GM10266 (cell line): Measurements from ENCODE around the gene IRF2.

Experiments
- DNase-seq: peaks from one replicate; pipeline ENCODE4 v3.0.0; 2012; ENCODE audit errors: extremely low spot score
- TF ChIP-seq, protein P1 (sequence below): IDR thresholded peaks from 2 replicates; pipeline ENCODE4 v1.5.1; 2012; ENCODE audit warnings: mild to moderate bottlenecking, low read depth; ENCODE audit not compliant: control insufficient read depth, insufficient read depth; ENCODE audit errors: missing control alignments

IRF2 gene

DNA sequence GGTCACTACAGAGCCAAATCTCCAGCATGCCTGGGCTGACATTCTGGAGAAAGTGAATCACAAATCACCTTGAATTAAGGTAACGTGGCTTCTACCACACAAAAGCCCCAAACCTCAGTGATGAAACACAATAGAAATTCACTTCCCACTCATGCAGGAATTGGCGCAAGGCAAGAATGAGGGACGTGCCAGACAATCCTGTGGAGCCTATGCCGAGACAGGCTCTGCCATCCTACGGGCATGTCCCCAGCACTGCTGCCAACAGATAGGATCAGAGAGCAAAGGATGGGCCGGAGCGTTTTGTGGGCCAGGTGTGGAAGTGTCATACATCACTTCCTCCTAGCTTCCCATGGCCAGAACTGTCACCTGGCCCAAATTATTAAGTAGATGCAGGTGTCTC is 118.0 kb downstream of the IRF2 start:
- DNase-seq = no peak
- TF ChIP-seq, protein P1, sequence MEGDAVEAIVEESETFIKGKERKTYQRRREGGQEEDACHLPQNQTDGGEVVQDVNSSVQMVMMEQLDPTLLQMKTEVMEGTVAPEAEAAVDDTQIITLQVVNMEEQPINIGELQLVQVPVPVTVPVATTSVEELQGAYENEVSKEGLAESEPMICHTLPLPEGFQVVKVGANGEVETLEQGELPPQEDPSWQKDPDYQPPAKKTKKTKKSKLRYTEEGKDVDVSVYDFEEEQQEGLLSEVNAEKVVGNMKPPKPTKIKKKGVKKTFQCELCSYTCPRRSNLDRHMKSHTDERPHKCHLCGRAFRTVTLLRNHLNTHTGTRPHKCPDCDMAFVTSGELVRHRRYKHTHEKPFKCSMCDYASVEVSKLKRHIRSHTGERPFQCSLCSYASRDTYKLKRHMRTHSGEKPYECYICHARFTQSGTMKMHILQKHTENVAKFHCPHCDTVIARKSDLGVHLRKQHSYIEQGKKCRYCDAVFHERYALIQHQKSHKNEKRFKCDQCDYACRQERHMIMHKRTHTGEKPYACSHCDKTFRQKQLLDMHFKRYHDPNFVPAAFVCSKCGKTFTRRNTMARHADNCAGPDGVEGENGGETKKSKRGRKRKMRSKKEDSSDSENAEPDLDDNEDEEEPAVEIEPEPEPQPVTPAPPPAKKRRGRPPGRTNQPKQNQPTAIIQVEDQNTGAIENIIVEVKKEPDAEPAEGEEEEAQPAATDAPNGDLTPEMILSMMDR = no peak

DNA sequence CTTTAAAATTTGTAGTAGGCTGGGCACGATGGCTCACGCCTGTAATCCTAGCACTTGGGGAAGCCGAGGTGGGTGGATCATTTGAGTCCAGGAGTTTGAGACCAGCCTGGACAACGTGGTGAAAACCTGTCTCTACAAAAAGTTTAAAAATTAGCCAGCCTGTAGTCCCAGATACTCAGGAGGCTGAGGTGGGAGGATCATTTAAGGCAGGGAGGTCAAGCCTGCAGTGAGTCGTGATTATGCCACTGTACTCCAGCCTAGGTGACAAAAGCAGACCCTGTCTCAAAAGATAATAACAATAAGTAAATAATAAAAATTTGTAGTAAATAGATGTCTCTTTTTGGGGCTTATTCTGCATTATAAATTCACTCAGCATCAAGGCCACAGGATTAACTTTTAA is 118.5 kb downstream of the IRF2 start:
- TF ChIP-seq, protein P1 = no peak
- no peak for DNase-seq

DNA sequence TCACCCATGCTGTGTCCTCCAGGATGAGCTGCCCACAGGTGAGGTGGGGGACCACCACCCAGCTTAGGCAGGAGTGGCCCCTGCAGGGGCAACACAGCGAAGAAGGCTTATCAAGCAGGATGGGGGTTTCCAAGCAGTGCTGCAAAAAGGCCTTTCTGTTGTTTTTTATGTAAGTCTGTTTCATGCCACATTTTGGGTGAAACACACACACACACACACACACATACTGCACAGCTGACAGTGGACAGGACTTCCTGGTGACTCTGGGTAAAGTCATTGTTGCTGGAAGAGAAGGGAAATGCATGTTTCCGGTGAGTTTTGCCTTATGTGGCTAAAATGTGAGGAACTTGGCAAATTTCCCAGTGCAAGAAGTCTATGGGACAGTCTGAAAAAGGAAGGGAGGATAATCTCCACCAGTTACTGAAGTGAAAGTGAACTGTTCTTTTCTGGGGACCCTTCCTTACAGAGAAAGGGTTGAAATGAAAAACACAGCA is 119.2 kb downstream of the IRF2 start:
- DNase-seq = peak; percentile 38
- TF ChIP-seq, protein P1 = no peak

DNA sequence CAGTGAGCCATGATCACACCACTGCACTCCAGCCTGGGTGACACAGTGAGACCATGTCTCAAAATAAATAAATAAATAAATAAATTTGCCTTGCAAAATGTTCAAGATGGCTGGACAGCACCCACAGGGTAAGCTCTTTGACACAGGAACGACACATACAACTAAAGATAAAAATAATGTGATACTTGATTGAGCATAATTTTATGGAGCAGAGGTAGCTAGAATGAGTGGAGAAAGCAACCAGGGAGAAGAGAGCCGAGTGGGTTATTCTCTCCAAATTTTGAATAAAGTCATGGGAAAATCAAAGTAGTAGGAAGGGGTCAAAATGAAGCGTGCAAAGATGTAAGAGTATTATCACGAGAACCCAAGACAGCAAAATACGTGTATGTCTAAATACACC is 121.5 kb downstream of the IRF2 start:
- no peak for DNase-seq
- TF ChIP-seq, protein P1 = no peak

DNA sequence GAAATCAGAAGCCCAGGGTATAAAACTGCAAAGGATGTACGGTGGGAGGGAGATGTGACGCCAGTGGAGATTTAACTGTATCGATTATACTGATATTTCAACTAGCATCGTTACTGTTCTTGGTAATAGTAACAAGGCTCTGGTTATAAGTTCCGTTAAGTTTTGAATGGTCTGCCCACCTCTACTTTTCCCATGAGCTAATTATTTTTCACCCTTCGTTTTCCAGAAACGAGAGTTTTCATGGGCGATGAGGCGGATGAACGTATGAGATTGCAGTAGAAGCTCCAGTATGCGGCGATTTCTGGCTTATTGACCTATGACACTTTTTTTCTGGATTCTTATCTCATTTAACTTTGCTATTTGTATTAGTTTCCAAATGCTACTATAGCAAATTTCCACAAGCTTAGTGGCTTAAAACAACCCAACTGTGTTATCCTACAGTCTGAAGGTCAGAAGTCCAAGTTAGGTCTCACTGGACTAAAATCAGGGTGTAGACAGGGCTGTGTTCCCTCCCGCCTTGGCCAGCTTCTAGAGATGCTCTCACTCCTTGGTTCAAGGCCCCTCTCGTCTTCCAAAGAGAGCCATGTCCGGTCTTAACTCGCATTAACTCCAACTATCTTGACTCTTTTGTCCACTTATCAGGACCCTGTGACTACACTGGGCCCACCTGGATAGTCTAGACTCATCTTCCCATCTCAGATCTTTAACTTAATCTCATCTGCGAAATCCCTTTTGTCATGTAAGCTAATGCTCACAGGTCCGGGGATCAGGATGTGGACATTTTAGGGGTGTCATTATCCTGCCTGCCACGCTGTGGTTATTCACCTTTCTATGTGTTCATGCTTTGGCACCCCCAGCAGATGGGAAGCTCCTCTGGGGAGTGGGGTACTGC is 122.5 kb downstream of the IRF2 start:
- no peak for DNase-seq
- TF ChIP-seq, protein P1 = no peak

DNA sequence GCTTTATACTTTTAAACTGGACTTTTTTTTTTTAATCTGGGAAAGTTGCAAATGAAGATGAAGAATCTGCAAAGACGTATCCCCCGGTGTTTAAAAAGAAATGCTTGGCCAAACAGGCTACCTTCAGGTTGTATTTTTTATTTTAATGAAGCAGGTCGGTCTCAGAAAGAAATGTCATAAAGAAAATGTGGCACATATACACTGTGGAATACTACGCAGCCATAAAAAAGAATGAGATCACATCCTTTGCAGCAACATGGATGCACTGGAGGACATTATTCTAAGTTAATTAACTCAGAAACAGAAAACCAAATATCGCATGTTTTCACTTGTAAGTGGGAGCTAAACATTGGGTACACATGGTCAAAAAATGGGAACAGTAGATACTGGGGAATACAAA is 123.4 kb downstream of the IRF2 start:
- no peak for DNase-seq
- TF ChIP-seq, protein P1 = no peak

DNA sequence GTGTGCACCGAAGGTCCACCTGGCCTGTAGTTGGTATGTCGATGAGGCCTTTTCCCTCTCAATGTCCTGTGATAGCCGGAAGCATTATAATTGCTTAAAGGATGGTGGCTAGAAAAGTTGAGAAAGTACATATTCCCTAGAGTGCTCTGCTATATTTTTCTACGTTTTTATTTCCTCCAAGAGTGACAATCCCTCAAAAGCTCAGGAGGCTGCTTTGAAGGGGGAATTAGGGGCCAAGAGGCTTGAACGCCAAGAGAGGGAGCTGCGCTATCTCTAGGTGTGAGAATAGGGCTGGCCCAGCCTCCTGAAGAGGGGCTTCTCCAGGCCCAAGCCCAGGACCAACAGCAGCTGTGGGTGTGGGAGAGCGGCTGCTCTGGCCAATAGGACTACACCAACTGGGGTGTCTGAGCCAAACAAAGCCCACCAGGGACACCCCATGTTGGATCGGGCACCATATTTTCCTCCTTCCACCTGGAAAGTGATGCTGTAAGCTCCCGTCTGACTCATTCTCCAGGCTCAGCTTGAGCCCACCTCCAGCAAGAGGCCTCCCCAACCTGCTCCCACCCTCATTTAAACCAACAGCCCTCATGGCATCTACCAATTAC is 124.0 kb downstream of the IRF2 start:
- TF ChIP-seq, protein P1 = no peak
- DNase-seq = no peak
